Stimulated activated CD4-positive, alpha-beta T cell treated with anti-CD3 and anti-CD28 coated beads, Interleukin-4, amount 100 ng/mL, for 1 hour (primary cell): ENCODE measurements around the gene DVL3.
"Not testable (repeated sequence)": the region's sequence is repeated elsewhere in the genome, so short reads cannot be mapped to it uniquely, and the experiment has no call there.

Experiments used
- DNase-seq: peaks from one replicate; pipeline ENCODE4 v3.0.0-alpha.2; 2020

The DVL3 gene

GRCh38 chr3:184156522-184156955 lies 1.4 kb downstream of the DVL3 start:
- DNase-seq, result no peak

GRCh38 chr3:184157206-184157605 lies 2.0 kb downstream of the DVL3 start:
- no peak for DNase-seq

GRCh38 chr3:184158404-184158803 lies 3.2 kb downstream of the DVL3 start:
- no peak for DNase-seq

DNA sequence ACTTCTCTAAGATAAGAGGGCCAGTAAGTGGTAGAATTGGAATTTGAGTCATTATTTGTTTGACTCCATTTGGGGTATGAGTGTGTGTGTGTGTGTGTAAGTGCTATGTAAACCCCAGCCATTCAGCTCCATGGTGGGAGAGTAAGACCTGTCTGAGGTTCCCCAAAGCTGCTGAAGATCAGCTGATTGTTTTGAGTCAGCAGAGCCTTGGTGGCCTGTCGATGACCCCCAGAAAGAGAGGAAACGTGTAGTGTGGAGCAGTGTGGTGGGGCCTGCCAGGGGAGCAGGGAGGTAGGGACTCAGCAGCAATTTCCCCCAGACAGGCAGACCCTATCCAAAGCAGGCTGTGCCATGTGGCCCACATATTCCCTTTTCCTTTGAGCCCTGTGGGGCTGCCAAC lies 5.3 kb downstream of the DVL3 start:
- DNase-seq, result no peak

DNA sequence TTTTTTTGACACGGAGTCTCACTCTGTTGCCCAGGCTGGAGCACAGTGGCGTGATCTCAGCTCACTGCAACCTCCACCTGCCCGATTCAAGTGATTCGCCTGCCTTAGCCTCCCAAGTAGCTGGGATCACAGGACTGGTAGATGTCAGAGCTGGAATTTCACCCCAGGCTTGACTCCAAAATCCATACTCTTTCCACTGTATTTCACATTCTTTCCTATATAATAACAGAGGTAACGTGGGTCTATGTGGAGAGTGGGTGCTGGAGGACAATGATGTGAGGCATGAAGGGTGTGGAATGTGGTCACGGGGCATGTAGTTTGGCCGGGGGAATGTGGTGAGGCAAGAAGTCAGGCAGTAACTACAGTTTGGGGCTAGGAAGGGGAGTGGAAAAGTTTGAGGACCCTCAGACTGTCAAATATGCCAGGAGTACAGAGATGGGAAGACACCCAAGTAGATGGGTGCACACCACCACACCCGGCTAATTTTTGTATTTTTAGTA lies 7.4 kb downstream of the DVL3 start:
- not testable (repeated sequence) for DNase-seq

DNA sequence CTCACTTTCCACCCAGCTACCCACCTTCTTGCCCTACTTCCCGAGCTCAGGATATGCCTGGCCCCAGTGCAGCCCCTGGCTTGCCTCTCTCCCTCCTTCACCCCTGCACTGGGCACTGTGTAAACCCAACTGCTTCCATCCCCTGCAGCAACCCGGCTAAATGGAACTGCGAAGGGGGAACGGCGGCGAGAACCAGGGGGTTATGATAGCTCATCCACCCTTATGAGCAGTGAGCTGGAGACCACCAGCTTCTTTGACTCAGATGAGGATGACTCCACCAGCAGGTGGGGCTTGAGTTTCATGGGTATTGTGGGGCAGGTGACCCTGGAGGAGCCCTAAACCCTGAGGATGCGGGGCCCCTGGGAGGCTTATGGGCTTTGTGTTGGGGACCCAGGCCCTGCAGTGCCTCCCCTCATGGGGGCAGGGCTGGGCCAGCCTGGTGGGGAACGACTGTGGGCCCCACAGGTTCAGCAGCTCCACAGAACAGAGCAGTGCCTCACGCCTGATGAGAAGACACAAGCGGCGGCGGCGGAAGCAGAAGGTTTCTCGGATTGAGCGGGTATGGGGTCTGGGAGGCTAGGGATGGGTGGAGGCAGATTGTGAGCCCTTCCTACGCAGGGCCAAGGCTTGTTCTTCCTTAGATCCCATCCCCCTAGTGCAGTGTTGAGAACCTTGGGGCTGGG lies 9.6 kb downstream of the DVL3 start:
- no peak for DNase-seq

DNA sequence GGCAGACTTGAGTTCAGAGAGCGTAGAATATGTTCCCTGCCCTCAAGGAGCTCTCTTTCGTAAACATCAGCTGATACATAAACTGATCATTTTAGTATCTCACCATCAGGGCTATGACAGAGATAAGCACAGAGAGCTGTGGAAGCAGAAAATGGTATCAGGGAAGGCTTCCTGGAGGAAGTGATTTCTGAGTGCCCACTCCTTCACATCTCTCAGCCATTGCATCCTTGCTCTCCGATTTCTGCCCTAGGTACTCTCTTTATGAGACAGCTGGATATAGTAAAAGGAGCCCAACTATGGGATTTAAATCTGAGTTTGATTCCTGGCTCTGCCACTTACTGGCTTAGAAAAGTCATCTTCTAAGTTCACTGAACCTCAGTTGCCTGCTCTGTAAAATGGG lies 10.4 kb downstream of the DVL3 start:
- no peak for DNase-seq

DNA sequence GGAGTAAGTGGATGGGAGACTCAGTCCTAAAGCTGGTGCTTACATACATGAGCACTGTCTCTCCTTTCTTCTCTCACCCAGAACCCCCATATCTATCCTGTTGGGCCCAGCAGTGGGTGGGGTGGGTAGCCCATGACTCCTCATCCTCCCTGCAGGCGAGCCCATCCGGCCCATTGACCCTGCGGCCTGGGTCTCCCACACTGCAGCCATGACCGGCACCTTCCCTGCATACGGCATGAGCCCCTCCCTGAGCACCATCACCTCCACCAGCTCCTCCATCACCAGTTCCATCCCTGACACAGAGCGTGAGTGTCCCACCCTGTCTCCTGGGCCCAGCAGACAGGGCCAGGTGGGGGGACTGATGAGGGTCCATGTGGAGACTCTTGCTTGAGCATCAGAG lies 11.5 kb downstream of the DVL3 start:
- no peak for DNase-seq

GRCh38 chr3:184167786-184168185 lies 12.6 kb downstream of the DVL3 start:
- DNase-seq, result no peak

GRCh38 chr3:184168363-184169120 lies 13.4 kb downstream of the DVL3 start:
- no peak for DNase-seq

- no peak for DNase-seq
Measured at GRCh38 chr3:184169896-184170875, 15.0 kb downstream of the DVL3 start.

DNA sequence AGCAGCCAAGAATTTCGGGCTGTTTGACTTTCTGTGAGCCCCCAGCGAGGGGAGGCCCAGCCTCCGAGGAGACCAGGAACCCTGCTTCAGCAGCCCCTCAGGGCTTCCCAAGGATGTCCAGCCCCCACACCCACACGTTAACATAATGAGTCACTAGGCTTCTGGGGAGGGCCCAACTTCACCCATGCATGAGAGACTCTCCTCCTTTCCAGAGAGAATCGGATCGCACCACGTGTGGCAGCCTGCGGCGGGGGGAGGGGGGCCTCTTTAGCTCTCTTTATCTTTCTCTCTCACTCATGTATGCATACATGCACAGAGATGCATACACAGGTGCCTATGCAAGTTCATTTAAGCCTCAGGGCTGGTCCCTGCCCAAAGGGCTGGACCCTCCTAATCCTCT lies 16.4 kb downstream of the DVL3 start:
- no peak for DNase-seq

GRCh38 chr3:184172681-184173373 lies 17.6 kb downstream of the DVL3 start:
- DNase-seq, result no peak

GRCh38 chr3:184173374-184173722 lies 18.2 kb downstream of the DVL3 start:
- DNase-seq, result no peak

DNA sequence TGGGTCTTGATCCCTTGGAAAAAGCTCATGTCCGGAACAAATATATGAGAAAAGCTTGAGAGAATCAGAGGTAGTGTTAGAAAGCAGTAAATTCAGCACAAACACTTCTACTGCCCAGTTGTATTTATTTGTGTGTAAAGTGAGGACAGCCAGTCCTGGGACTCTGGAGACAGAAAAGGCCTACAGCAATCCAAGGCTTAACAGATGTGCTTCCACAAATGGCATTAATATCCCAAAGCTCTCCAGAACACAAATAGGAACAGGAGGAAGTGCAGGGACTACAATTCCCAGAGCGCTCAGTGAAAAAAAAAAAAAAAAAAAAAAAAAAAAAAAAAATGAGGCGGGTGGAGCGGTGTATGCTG lies 19.1 kb downstream of the DVL3 start:
- DNase-seq, result no peak

GRCh38 chr3:184174646-184175492 lies 19.7 kb downstream of the DVL3 start, which contains the start of gene AP2M1:
Gene AP2M1 (plus strand): TSS chr3:184174855. CDS start chr3:184176994, 2,139 bp downstream.
- DNase-seq, result peak; percentile 97

GRCh38 chr3:184175506-184175905 lies 20.3 kb downstream of the DVL3 start:
- no peak for DNase-seq

DNA sequence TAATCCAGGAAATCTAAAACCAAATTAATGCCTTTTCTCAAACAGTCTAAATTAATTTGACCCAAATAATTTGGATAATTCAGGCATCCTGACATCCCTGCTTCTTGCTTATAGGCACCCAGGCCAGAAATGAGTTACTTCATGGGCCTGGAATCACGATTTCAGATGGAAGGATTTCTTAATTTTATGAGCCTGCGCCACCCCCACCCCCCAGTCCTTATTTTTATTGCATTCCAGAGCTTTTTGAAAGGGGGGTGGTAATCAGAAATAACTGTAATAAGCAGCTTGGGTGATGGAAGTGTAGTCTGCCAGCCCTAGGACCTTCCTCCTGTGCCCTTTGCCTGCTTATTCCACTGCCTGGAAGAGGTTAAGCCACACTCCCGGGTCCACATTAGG lies 20.8 kb downstream of the DVL3 start:
- DNase-seq, result no peak

DNA sequence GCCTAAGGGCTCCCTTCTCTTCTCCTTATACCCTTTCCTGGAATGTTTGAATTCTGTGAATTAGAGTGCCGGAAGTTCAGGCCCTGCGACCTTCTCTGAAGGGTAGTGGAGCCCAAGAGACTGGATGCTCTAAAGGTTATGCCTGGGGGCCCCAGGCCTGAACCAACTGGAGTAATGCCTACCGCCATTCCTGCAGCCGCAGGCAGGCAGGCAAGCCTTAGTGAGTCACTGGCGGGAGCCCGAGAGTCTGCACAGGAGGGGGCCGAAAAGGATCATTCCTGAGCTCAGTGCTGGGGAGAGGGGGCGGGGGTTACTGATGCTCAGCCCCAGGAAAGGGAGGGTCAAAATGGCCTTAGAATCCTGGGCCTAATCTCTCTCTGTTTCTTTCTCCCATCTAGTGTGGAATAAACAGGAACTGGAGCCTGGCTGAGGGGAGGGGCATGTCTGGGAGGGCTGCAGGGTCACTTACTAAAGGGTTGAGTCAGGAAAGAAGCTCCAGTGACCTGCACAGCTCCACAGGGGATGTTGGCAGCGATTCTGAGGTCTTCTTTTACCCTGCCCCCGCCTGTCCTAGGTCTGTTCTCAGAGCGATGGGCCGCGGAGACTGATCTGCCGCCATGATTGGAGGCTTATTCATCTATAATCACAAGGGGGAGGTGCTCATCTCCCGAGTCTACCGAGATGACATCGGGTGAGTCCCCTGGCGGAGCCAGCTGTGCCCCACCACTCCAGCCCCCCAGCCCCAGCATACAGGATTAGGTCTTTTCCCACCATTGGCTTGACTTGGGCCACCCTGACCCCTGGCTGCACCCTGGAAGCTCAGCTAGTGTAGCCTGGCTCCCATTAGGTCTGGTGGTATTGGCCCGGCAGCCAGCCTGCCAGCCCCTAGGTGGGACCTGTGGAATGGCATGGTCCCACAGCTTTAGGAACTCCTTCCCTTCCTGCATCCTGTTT lies 21.5 kb downstream of the DVL3 start:
- no peak for DNase-seq

GRCh38 chr3:184177331-184177731 lies 22.2 kb downstream of the DVL3 start:
- DNase-seq, result no peak
